Sigmoid colon (tissue), 4 donors: Measurements from ENCODE around the gene UGT1A5.

Source experiments
- CTCF ChIP-seq, 4 experiments: fragments of 450-650 bp in 3 of 4; fragments of 200-600 bp in 1 of 4; IDR thresholded peaks; one replicate each; pipeline ENCODE4 v1.5.1; 2016 to 2019; ENCODE audit warnings: antibody characterized with exemption in 4 of 4, mild to moderate bottlenecking in 3 of 4, moderate library complexity in 2 of 4
- EP300 ChIP-seq, 4 donors: sonication (generic); formaldehyde crosslinking; IDR thresholded peaks; one replicate each; pipeline ENCODE4 v1.6.1; 2017; ENCODE audit warnings: antibody characterized with exemption in 4 of 4
- POLR2A ChIP-seq, 2 donors: fragments of 450-650 bp; IDR thresholded peaks; one replicate each; pipeline ENCODE4 v1.6.1; 2016; ENCODE audit warnings: antibody characterized with exemption in 2 of 2, mild to moderate bottlenecking in 2 of 2, moderate library complexity in 2 of 2

- TF ChIP-seq CTCF (IDR thresholded peaks at IDR 0.05): no peak
- no peak for TF ChIP-seq EP300 (IDR thresholded peaks at IDR 0.05)
- TF ChIP-seq POLR2A (IDR thresholded peaks at IDR 0.05): no peak
Observed at GRCh38 chr2:233761040-233761769, 48.5 kb downstream of the UGT1A5 start.
